Choroid plexus epithelial cell (primary cell): Measurements from ENCODE around the gene USP6NL.

Experiments used
- DNase-seq: peaks from one replicate; pipeline ENCODE4 v3.0.0-alpha.2; 2010; ENCODE audit warnings: low read depth
- H3K4me3 ChIP-seq: 2 replicates; pipeline ENCODE4 v1.5.1; 2011; ENCODE audit warnings: low read depth, mild to moderate bottlenecking, control low read depth, low read length, moderate library complexity
- CTCF ChIP-seq: conservative IDR thresholded peaks from 2 replicates; pipeline ENCODE4 v1.5.1; 2011; ENCODE audit warnings: low read depth, mild to moderate bottlenecking, control low read depth, inconsistent platforms, low read length, moderate library complexity

USP6NL gene

GRCh38 chr10:11546581-11546980, 64.9 kb downstream of the USP6NL start:
- DNase-seq: peak; percentile 44
- no peak for TF ChIP-seq CTCF
- H3K4me3 ChIP-seq: no peak overlapping the region

DNA sequence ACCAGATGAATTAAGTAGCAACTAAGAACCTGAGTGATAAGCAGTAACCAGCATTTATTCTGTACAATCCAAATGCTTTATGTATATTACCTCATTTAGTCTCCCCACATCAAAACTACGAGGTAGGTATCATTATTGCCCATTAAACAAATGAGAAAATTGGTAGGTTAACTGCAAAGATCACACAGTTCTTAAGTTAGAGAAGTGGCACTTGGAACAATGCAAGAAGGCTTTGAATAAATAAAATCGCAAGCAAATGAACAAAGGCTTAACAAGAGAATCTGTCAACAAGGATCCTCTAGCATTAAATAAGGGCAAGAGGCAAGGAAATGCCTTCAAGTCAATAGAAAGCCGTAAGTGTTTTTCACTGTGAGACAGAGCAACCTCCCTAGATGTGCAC, 70.2 kb downstream of the USP6NL start:
- TF ChIP-seq CTCF: no peak
- H3K4me3 ChIP-seq: no peak overlapping the region
- DNase-seq: no peak

DNA sequence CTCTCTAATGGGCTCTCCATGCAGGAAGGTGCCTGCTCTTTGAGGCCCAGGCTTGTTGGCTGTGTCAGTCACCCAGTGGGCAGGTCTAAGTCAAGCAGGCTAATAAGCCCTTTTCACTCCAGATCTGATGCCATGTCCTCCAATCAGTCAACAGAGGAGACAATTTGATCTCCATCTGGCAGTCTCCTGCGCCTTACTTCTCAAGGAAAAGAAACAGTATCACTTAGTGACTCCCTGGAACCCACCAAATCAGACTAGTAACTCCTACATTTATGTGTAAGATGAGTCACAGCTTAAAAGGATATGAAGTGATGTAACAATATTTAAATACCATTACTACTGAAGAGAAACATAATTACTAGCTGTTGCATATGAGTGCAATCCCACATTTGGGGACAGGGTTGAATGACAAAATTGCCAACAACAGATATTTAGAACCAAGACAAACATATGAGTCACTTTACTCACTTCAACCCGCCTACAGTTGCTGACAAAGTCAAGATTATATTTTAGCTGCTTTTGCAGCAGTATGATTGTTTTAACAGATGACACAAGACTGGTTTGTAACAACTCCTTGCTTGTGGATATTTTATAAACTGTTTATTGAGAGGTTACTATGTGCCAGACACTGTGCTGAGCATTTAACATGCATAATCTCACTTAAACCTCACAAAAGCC, 72.1 kb downstream of the USP6NL start:
- DNase-seq: peak; percentile 45
- no peak overlapping the region for H3K4me3 ChIP-seq
- TF ChIP-seq CTCF: no peak

DNA sequence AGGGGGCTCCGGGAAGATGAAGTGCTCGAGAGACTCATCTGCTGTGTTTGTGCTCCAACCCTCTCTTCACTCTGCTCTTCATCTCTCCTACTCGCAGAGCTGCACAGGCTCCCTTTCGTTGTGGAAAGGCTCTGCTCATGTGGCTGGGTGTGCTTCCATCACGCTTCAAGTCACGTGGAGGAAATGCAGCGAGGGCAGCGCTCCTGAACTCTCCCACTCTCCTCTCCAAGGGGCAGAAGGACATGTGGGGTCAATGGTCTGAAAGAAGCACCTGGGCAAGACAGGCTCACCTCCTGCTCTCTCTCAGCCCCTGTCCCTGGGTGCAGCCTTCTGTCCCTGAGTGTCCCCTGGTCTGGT, 72.6 kb downstream of the USP6NL start:
- no peak overlapping the region for H3K4me3 ChIP-seq
- no peak for TF ChIP-seq CTCF
- no peak for DNase-seq

GRCh38 chr10:11536228-11536627, 75.2 kb downstream of the USP6NL start:
- DNase-seq: no peak
- no peak overlapping the region for H3K4me3 ChIP-seq
- TF ChIP-seq CTCF: no peak

- no peak for TF ChIP-seq CTCF
- no peak overlapping the region for H3K4me3 ChIP-seq
- no peak for DNase-seq
Measured at GRCh38 chr10:11535346-11535959, 76.0 kb downstream of the USP6NL start.

DNA sequence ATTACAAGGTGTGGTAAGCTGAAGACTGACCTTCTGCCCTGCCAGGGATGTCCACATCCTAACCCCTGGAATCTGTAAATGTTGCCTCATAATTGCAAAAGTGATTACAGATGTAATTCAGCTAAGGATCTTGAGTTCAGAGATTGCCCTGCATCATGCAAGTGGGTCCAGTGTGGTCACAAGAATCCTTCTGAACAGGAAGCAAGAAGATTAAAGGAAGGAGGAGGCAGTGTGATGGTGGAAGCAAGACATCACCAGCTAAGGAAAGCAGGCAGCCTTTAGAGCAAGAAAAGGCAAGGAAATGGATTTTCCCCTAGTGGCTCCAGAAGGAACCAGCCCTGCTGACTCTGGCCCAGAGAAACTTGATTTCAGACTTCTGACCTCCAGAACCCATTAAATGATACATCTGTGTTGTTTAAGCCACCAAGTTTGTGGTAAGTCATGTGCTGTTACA, 78.1 kb downstream of the USP6NL start:
- peak; percentile 60 for TF ChIP-seq CTCF
- peak; percentile 53 for DNase-seq
- no peak overlapping the region for H3K4me3 ChIP-seq
